HEK293 (cell line): Measurements from ENCODE around the gene SQOR.

ENCODE experiments used
- CTCF ChIA-PET: fragments of 350-600 bp; formaldehyde crosslinking; extraction: SDS; loops from one replicate; lab custom pipeline; 2021; ENCODE audit warnings: antibody characterized with exemption; lab: Yijun Ruan, JAX
- POLR2A ChIA-PET: fragments of 300-600 bp; formaldehyde crosslinking; extraction: SDS; loops from one replicate; lab custom pipeline; 2020; ENCODE audit warnings: antibody characterized with exemption, inconsistent platforms; lab: Yijun Ruan, JAX
- H3K27ac ChIP-seq: fragments of 200-500 bp; sonication (Bioruptor generic); 2 replicates; pipeline ENCODE4 v1.5.1; 2014; ENCODE audit warnings: low read depth, low read length, control low read depth, inconsistent platforms; ENCODE audit errors: extremely low read depth
- H3K36me3 ChIP-seq, 2 experiments: fragments of 200-500 bp in 1 of 2; sonication (Bioruptor generic) in 1 of 2; 1 replicate in 1 of 2; 2 replicates in 1 of 2; pipeline ENCODE4 v1.5.1; 2014 to 2017; ENCODE audit warnings: inconsistent platforms in 2 of 2, low read length in 2 of 2; ENCODE audit not compliant: control insufficient read depth in 2 of 2, insufficient read depth in 1 of 2
- H3K4me1 ChIP-seq: fragments of 200-500 bp; sonication (Bioruptor generic); 2 replicates; pipeline ENCODE4 v1.5.1; 2014; ENCODE audit warnings: mild to moderate bottlenecking, low read length, inconsistent platforms; ENCODE audit not compliant: control insufficient read depth, insufficient read depth
- H3K4me3 ChIP-seq: 2 replicates; pipeline ENCODE4 v1.5.1; 2011; ENCODE audit warnings: low read depth, mild to moderate bottlenecking, control low read depth, low read length, moderate library complexity
- H3K9me3 ChIP-seq: fragments of 200-500 bp; sonication (Bioruptor generic); 2 replicates; pipeline ENCODE4 v1.5.1; 2014; ENCODE audit warnings: low read depth, low read length, inconsistent platforms; ENCODE audit not compliant: control insufficient read depth, insufficient read depth
- EGR2 ChIP-seq: fragments of 450-650 bp; formaldehyde crosslinking; IDR thresholded peaks from 2 replicates; pipeline ENCODE4 v1.5.1; 2016; ENCODE audit warnings: low read depth, missing biosample characterization, missing genetic modification characterization
- MEIS1 ChIP-seq: sonication (generic); formaldehyde crosslinking; IDR thresholded peaks from 2 replicates; pipeline ENCODE4 v1.8.1; 2022; ENCODE audit warnings: missing genetic modification reagents, mild to moderate bottlenecking, borderline replicate concordance
- MZF1 ChIP-seq: fragments of 450-650 bp; formaldehyde crosslinking; IDR thresholded peaks from 2 replicates; pipeline ENCODE4 v1.5.1; 2017; ENCODE audit warnings: missing biosample characterization, missing genetic modification characterization, borderline replicate concordance
- TRIM28 ChIP-seq: IDR thresholded peaks from 2 replicates; pipeline ENCODE4 v1.6.1; 2011; ENCODE audit warnings: low read length, control low read depth, borderline replicate concordance
- ZIC2 ChIP-seq: fragments of 450-650 bp; formaldehyde crosslinking; IDR thresholded peaks from 2 replicates; pipeline ENCODE4 v1.5.1; 2016; ENCODE audit warnings: missing biosample characterization, missing genetic modification characterization
- ZNF121 ChIP-seq: fragments of 450-650 bp; formaldehyde crosslinking; IDR thresholded peaks from 2 replicates; pipeline ENCODE4 v1.5.1; 2016; ENCODE audit warnings: missing biosample characterization, missing genetic modification characterization
- ZNF214 ChIP-seq: fragments of 450-650 bp; formaldehyde crosslinking; IDR thresholded peaks from 2 replicates; pipeline ENCODE4 v1.5.1; 2017; ENCODE audit warnings: missing biosample characterization, mild to moderate bottlenecking, missing genetic modification characterization, borderline replicate concordance
- ZNF23 ChIP-seq: fragments of 450-650 bp; formaldehyde crosslinking; IDR thresholded peaks from 2 replicates; pipeline ENCODE4 v1.5.1; 2016; ENCODE audit warnings: missing biosample characterization, missing genetic modification characterization, borderline replicate concordance
- ZNF266 ChIP-seq: fragments of 450-650 bp; formaldehyde crosslinking; IDR thresholded peaks from 2 replicates; pipeline ENCODE4 v1.5.1; 2016; ENCODE audit warnings: missing biosample characterization, missing genetic modification characterization, low read depth
- ZNF350 ChIP-seq: fragments of 450-650 bp; formaldehyde crosslinking; IDR thresholded peaks from 2 replicates; pipeline ENCODE4 v1.5.0; 2017; ENCODE audit warnings: missing biosample characterization, mild to moderate bottlenecking, missing genetic modification characterization
- ZNF354C ChIP-seq: fragments of 450-650 bp; formaldehyde crosslinking; IDR thresholded peaks from 2 replicates; pipeline ENCODE4 v1.5.1; 2016; ENCODE audit warnings: missing biosample characterization, missing genetic modification characterization, low read depth, borderline replicate concordance
- ZNF423 ChIP-seq: fragments of 450-650 bp; formaldehyde crosslinking; IDR thresholded peaks from 2 replicates; pipeline ENCODE4 v1.5.1; 2016; ENCODE audit warnings: missing biosample characterization, missing genetic modification characterization
- ZNF510 ChIP-seq: fragments of 450-650 bp; formaldehyde crosslinking; IDR thresholded peaks from 2 replicates; pipeline ENCODE4 v1.5.1; 2018; ENCODE audit warnings: mild to moderate bottlenecking, missing genetic modification characterization, missing biosample characterization; ENCODE audit not compliant: insufficient replicate concordance
- ZNF701 ChIP-seq: fragments of 450-650 bp; formaldehyde crosslinking; IDR thresholded peaks from 2 replicates; pipeline ENCODE4 v1.5.1; 2016; ENCODE audit warnings: missing biosample characterization, missing genetic modification characterization
- ZNF747 ChIP-seq: fragments of 450-650 bp; formaldehyde crosslinking; IDR thresholded peaks from 2 replicates; pipeline ENCODE4 v1.5.1; 2016; ENCODE audit warnings: missing biosample characterization, missing genetic modification characterization
- ZNF785 ChIP-seq: fragments of 450-650 bp; formaldehyde crosslinking; IDR thresholded peaks from 2 replicates; pipeline ENCODE4 v1.5.1; 2016; ENCODE audit warnings: missing biosample characterization, missing genetic modification characterization
- ZSCAN30 ChIP-seq: fragments of 450-650 bp; IDR thresholded peaks from 2 replicates; pipeline ENCODE4 v1.5.1; 2018; ENCODE audit warnings: missing biosample characterization, mild to moderate bottlenecking, missing genetic modification characterization, moderate library complexity
- ZXDB ChIP-seq: fragments of 450-650 bp; formaldehyde crosslinking; IDR thresholded peaks from 2 replicates; pipeline ENCODE4 v1.5.1; 2016; ENCODE audit warnings: missing biosample characterization, missing genetic modification characterization
- TF ChIP-seq, protein P1 (sequence below): fragments of 450-650 bp; formaldehyde crosslinking; conservative IDR thresholded peaks from 2 replicates; pipeline ENCODE4 v1.5.1; 2016; ENCODE audit warnings: low read depth, missing biosample characterization, missing genetic modification characterization
- TF ChIP-seq, protein P2 (sequence below): fragments of 450-650 bp; formaldehyde crosslinking; IDR thresholded peaks from 2 replicates; pipeline ENCODE4 v1.5.1; 2016; ENCODE audit warnings: missing biosample characterization, missing genetic modification characterization
- TF ChIP-seq, protein P3 (sequence below): fragments of 450-650 bp; formaldehyde crosslinking; IDR thresholded peaks from 2 replicates; pipeline ENCODE4 v1.5.1; 2016; ENCODE audit warnings: missing biosample characterization, missing genetic modification characterization

The SQOR gene

DNA sequence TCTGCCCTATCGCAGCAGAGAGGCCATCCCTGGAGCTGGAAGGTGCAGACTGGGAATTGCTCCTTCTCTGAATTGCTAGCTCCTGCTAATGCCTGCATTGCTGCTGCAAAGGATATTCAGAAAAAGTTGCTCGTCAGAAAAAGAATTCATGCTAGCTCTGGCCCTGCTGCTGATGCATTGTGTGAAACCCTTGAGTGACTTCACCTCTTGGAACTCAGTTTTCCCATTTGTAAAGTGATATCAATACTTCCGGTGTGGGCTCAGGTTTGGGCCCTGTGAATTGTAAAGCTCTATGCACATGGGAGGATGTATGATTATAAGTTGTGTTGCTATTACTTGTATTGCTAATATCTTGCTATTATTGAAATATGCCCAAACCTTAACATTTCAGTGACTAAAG, 11.4 kb downstream of the SQOR start:
- H3K36me3 ChIP-seq = no peaks in the 10 kb centered on the region
- POLR2A ChIA-PET = no interaction called here
- CTCF ChIA-PET = interaction anchor here (0.8 kb wide), 1 partner anchor 32 kb away, joined by 3 read pairs; no protein-coding TSS in a partner anchor
- H3K27ac ChIP-seq = no peak overlapping the region
- no peak overlapping the region for H3K4me3 ChIP-seq
- no peaks in the 10 kb centered on the region for H3K4me1 ChIP-seq
- TF ChIP-seq ZNF23 (tag by site-specific recombination) = no peak
- no peak for TF ChIP-seq ZNF354C (tag by site-specific recombination)
- no peak for TF ChIP-seq EGR2 (tag by site-specific recombination)
- TF ChIP-seq, protein P1, sequence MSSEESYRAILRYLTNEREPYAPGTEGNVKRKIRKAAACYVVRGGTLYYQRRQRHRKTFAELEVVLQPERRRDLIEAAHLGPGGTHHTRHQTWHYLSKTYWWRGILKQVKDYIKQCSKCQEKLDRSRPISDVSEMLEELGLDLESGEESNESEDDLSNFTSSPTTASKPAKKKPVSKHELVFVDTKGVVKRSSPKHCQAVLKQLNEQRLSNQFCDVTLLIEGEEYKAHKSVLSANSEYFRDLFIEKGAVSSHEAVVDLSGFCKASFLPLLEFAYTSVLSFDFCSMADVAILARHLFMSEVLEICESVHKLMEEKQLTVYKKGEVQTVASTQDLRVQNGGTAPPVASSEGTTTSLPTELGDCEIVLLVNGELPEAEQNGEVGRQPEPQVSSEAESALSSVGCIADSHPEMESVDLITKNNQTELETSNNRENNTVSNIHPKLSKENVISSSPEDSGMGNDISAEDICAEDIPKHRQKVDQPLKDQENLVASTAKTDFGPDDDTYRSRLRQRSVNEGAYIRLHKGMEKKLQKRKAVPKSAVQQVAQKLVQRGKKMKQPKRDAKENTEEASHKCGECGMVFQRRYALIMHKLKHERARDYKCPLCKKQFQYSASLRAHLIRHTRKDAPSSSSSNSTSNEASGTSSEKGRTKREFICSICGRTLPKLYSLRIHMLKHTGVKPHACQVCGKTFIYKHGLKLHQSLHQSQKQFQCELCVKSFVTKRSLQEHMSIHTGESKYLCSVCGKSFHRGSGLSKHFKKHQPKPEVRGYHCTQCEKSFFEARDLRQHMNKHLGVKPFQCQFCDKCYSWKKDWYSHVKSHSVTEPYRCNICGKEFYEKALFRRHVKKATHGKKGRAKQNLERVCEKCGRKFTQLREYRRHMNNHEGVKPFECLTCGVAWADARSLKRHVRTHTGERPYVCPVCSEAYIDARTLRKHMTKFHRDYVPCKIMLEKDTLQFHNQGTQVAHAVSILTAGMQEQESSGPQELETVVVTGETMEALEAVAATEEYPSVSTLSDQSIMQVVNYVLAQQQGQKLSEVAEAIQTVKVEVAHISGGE (tag by site-specific recombination) = no peak
- no peak for TF ChIP-seq ZNF423 (tag by site-specific recombination)
- no peak for TF ChIP-seq ZSCAN30
- TF ChIP-seq MEIS1 (CRISPR knock-in tag) = no peak
- TF ChIP-seq ZNF350 (tag by site-specific recombination) = no peak
- no peaks in the 10 kb centered on the region for H3K9me3 ChIP-seq

DNA sequence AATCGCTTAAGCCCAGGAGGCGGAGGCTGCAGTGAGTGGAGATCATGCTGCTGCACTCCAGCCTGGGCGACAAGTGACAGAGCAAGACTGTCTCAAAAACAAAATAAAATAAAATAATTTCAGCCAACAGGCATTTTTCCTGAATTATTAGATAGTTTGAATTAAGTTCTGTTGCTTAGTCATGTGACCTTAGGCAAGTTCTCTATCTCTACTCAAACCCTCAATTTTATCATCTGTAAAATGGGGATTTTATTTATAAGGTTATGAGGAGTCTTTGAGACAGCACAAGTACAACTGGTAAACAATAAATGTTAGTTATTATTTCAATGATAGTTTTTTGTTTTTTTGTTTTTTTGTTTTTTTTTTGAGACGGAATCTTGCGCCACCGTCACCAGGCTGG, 13.0 kb downstream of the SQOR start:
- ChIA-PET POLR2A (no interaction called here), CTCF (interaction anchor here (0.7 kb wide), 1 partner anchor 469 kb away, joined by 4 read pairs; no protein-coding TSS in a partner anchor)
- Histone ChIP-seq H3K4me3 (no peak overlapping the region), H3K4me1 (no peaks in the 10 kb centered on the region), H3K27ac (no peak overlapping the region), H3K9me3 (no peaks in the 10 kb centered on the region), H3K36me3 (no peaks in the 10 kb centered on the region)
- TF ChIP-seq TRIM28 = no peak
- TF ChIP-seq ZNF266 (tag by site-specific recombination) = no peak
- TF ChIP-seq, protein P2, sequence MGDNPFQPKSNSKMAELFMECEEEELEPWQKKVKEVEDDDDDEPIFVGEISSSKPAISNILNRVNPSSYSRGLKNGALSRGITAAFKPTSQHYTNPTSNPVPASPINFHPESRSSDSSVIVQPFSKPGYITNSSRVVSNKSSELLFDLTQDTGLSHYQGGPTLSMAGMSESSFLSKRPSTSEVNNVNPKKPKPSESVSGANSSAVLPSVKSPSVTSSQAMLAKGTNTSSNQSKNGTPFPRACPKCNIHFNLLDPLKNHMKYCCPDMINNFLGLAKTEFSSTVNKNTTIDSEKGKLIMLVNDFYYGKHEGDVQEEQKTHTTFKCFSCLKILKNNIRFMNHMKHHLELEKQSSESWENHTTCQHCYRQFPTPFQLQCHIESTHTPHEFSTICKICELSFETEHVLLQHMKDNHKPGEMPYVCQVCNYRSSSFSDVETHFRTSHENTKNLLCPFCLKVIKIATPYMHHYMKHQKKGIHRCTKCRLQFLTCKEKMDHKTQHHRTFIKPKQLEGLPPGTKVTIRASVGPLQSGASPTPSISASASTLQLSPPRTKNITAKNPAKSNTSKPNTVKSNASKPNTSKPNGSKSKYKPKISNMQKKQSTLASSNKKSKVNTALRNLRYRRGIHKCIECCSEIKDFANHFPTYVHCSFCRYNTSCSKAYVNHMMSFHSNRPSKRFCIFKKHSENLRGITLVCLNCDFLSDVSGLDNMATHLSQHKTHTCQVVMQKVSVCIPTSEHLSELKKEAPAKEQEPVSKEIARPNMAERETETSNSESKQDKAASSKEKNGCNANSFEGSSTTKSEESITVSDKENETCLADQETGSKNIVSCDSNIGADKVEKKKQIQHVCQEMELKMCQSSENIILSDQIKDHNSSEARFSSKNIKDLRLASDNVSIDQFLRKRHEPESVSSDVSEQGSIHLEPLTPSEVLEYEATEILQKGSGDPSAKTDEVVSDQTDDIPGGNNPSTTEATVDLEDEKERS = no peak
- no peak for TF ChIP-seq ZNF121
- TF ChIP-seq ZNF701 (tag by site-specific recombination) = no peak
- TF ChIP-seq ZNF214 (tag by site-specific recombination) = no peak
- TF ChIP-seq, protein P3, sequence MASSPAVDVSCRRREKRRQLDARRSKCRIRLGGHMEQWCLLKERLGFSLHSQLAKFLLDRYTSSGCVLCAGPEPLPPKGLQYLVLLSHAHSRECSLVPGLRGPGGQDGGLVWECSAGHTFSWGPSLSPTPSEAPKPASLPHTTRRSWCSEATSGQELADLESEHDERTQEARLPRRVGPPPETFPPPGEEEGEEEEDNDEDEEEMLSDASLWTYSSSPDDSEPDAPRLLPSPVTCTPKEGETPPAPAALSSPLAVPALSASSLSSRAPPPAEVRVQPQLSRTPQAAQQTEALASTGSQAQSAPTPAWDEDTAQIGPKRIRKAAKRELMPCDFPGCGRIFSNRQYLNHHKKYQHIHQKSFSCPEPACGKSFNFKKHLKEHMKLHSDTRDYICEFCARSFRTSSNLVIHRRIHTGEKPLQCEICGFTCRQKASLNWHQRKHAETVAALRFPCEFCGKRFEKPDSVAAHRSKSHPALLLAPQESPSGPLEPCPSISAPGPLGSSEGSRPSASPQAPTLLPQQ (tag by site-specific recombination) = no peak
- TF ChIP-seq ZIC2 (tag by site-specific recombination) = no peak
- no peak for TF ChIP-seq MZF1
- TF ChIP-seq ZNF747 (tag by site-specific recombination) = no peak
- no peak for TF ChIP-seq ZNF785
- no peak for TF ChIP-seq ZNF510 (tag by site-specific recombination)
- no peak for TF ChIP-seq ZXDB (tag by site-specific recombination)
